OCI-LY3 (cell line): ENCODE results near the gene PLAAT4.
A peak's percentile ranks its signal among the peaks of the same experiment; 100 is the strongest.

Experiments
- H2AFZ ChIP-seq: fragments of 200-600, 300-600 bp; shearing (Covaris generic); 2 replicates; pipeline ENCODE4 v1.6.0; 2014; ENCODE audit warnings: antibody characterized with exemption, low read depth, low read length
- H3K27ac ChIP-seq: fragments of 200-600, 300-600 bp; sonication (generic); 2 replicates; pipeline ENCODE4 v1.5.1; 2014; ENCODE audit warnings: mild to moderate bottlenecking, low read length, moderate library complexity, mixed read lengths
- H3K27me3 ChIP-seq: fragments of 200-600, 300-600 bp; sonication (generic); 2 replicates; pipeline ENCODE4 v1.6.1; 2014; ENCODE audit warnings: low read depth, low read length, mixed read lengths
- H3K36me3 ChIP-seq: fragments of 200-600, 300-600 bp; sonication (generic); replicated peaks from 2 replicates; pipeline ENCODE3; 2014; ENCODE audit warnings: low read depth, low read length, mixed read lengths
- H3K4me1 ChIP-seq: fragments of 300-600, 200-600 bp; sonication (generic); 2 replicates; pipeline ENCODE4 v1.6.1; 2014; ENCODE audit warnings: low read length, mixed read lengths
- H3K4me2 ChIP-seq: fragments of 200-600, 300-600 bp; sonication (generic); 2 replicates; pipeline ENCODE4 v1.6.1; 2014; ENCODE audit warnings: low read length, mixed read lengths
- H3K4me3 ChIP-seq: fragments of 300-600, 200-600 bp; sonication (generic); 2 replicates; pipeline ENCODE4 v1.5.1; 2014; ENCODE audit warnings: antibody characterized with exemption, mild to moderate bottlenecking, low read length, moderate library complexity
- H3K79me2 ChIP-seq: fragments of 300-600, 200-600 bp; shearing (Covaris generic); 2 replicates; pipeline ENCODE4 v1.6.1; 2014; ENCODE audit warnings: mild to moderate bottlenecking, low read length, mixed read lengths
- H3K9ac ChIP-seq: fragments of 300-600, 200-600 bp; shearing (Covaris generic); 2 replicates; pipeline ENCODE4 v1.6.0; 2014; ENCODE audit warnings: mild to moderate bottlenecking, low read length, moderate library complexity
- H3K9me3 ChIP-seq: fragments of 200-600, 300-600 bp; shearing (Covaris generic); 2 replicates; pipeline ENCODE4 v1.6.1; 2014; ENCODE audit warnings: low read length, mixed read lengths; ENCODE audit not compliant: insufficient read depth
- H4K20me1 ChIP-seq: fragments of 200-600, 300-600 bp; sonication (generic); 2 replicates; pipeline ENCODE4 v1.6.1; 2016; ENCODE audit warnings: low read length, mixed read lengths; ENCODE audit not compliant: insufficient read depth
- CTCF ChIP-seq: fragments of 200-600, 300-600 bp; sonication (generic); IDR thresholded peaks from 2 replicates; pipeline ENCODE4 v1.5.1; 2014; ENCODE audit warnings: antibody characterized with exemption, low read length, low read depth
- EZH2phosphoT487 ChIP-seq: fragments of 200-600 bp; shearing (Covaris generic); IDR thresholded peaks from 2 replicates; pipeline ENCODE4 v1.6.1; 2018; ENCODE audit warnings: antibody characterized with exemption, mixed run types, low read depth

Gene PLAAT4

GRCh38 chr11:63560506-63561180 lies 24.0 kb downstream of the PLAAT4 start:
- Histone ChIP-seq H3K9me3 (no peaks in the 10 kb centered on the region), H3K36me3 (no peaks in the 10 kb centered on the region), H3K4me1 (peaks cover 15% of the 10 kb centered on the region), H3K79me2 (no peaks in the 10 kb centered on the region), H4K20me1 (no peaks in the 10 kb centered on the region), H3K9ac (no peak overlapping the region), H3K27me3 (peaks cover 46% of the 10 kb centered on the region), H3K27ac (no peak overlapping the region), H3K4me2 (no peak overlapping the region), H2AFZ (no peak overlapping the region), H3K4me3 (no peak overlapping the region)
- no peak for TF ChIP-seq CTCF
- no peak for TF ChIP-seq EZH2phosphoT487

- no peak within 1 kb of the TSS for H3K27ac ChIP-seq
- H3K27me3 ChIP-seq = peaks cover 29% of the 10 kb centered on the region
- no peak within 1 kb of the TSS for H2AFZ ChIP-seq
- peaks cover 36% of the 10 kb centered on the region for H3K4me1 ChIP-seq
- H3K36me3 ChIP-seq = no peaks in the 10 kb centered on the region
- no peaks in the 10 kb centered on the region for H3K79me2 ChIP-seq
- no peaks in the 10 kb centered on the region for H4K20me1 ChIP-seq
- no peaks in the 10 kb centered on the region for H3K9me3 ChIP-seq
- H3K9ac ChIP-seq = no peak within 1 kb of the TSS
- H3K4me2 ChIP-seq = peak within 1 kb of the TSS; percentile 50
- 0 out of 2 replicates have a peak within 1 kb of the TSS, but pooled peaks have one; percentile 3 for H3K4me3 ChIP-seq
- TF ChIP-seq CTCF = no peak
Observed at GRCh38 chr11:63563201-63564055, 26.8 kb downstream of the PLAAT4 start, which contains the start of gene PLAAT2. PLAAT2 (minus strand) TSS chr11:63563379; CDS start chr11:63563324, 55 bp downstream.

- no peak overlapping the region for H2AFZ ChIP-seq
- peak overlapping the region; percentile 50 for H3K4me2 ChIP-seq
- H3K27me3 ChIP-seq = peaks cover 29% of the 10 kb centered on the region
- H3K4me1 ChIP-seq = peaks cover 36% of the 10 kb centered on the region
- H3K36me3 ChIP-seq = no peaks in the 10 kb centered on the region
- TF ChIP-seq CTCF (no peak), EZH2phosphoT487 (no peak)
- H4K20me1 ChIP-seq = no peaks in the 10 kb centered on the region
- no peak overlapping the region for H3K9ac ChIP-seq
- H3K4me3 ChIP-seq = 0 out of 2 replicates have a peak overlapping the region, but pooled peaks have one; percentile 3
- H3K27ac ChIP-seq = no peak overlapping the region
- no peaks in the 10 kb centered on the region for H3K79me2 ChIP-seq
- no peaks in the 10 kb centered on the region for H3K9me3 ChIP-seq
Observed at GRCh38 chr11:63564056-63564774, 27.6 kb downstream of the PLAAT4 start.
